Astrocyte (in vitro differentiated cells and primary cell): Measurements from ENCODE around the gene OXSR1.

ENCODE experiments used
- EZH2 ChIP-seq: IDR thresholded peaks from 2 replicates; pipeline ENCODE4 v1.6.1; 2012; ENCODE audit warnings: mild to moderate bottlenecking, low read length, inconsistent platforms; ENCODE audit not compliant: insufficient read depth
- TF ChIP-seq, protein P1 (sequence below): IDR thresholded peaks from 2 replicates; pipeline ENCODE4 v1.5.1; 2011; ENCODE audit warnings: low read depth, mild to moderate bottlenecking, inconsistent platforms, low read length, moderate library complexity; ENCODE audit not compliant: insufficient read depth

DNA sequence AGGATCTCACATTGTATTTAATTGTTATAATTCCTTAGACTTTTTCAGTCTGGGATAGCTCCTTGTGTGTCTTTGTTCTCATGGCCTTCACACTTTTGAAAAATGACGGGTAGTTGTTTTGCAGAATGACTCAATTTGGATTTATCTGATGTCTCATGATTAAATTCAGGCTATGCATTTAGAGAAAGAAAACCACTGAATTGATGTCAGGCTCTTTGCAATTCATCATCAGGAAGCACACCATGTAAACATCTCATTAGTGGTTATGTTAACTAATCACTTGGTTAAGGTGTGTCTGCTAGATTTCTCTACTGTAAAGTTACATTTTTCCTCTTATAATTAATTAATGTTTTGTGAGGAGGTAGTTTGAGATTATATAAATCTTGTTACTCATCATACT lies 92.2 kb downstream of the OXSR1 start:
- TF ChIP-seq, protein P1, sequence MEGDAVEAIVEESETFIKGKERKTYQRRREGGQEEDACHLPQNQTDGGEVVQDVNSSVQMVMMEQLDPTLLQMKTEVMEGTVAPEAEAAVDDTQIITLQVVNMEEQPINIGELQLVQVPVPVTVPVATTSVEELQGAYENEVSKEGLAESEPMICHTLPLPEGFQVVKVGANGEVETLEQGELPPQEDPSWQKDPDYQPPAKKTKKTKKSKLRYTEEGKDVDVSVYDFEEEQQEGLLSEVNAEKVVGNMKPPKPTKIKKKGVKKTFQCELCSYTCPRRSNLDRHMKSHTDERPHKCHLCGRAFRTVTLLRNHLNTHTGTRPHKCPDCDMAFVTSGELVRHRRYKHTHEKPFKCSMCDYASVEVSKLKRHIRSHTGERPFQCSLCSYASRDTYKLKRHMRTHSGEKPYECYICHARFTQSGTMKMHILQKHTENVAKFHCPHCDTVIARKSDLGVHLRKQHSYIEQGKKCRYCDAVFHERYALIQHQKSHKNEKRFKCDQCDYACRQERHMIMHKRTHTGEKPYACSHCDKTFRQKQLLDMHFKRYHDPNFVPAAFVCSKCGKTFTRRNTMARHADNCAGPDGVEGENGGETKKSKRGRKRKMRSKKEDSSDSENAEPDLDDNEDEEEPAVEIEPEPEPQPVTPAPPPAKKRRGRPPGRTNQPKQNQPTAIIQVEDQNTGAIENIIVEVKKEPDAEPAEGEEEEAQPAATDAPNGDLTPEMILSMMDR, result no peak
- TF ChIP-seq EZH2, result no peak
